ENCODE measurements around the gene STRIP1.

STRIP1 gene

GRCh38 chr1:110098222-110099026, 64.0 kb downstream of the STRIP1 start:
- no peak for DNase-seq

DNA sequence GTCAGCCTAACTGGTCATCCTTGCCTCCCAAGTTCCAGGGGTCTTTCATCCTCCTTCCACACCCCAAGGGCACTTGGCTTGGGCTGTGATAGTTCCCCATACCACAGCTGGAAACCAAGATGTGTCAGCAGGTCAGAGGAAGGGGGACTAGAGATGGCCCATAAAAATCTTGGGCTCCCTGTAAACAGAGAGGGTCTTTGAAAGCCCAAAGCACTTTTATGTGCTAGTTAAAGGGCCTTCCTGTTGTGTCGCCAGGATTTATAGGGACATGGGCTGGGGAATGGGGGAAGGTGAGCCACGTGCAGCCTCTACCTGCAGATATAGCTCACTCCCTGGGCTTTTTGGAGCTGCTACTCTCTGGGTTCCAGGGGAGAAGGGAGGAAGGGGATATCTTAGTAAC, 65.9 kb downstream of the STRIP1 start:
- no peak for DNase-seq

DNA sequence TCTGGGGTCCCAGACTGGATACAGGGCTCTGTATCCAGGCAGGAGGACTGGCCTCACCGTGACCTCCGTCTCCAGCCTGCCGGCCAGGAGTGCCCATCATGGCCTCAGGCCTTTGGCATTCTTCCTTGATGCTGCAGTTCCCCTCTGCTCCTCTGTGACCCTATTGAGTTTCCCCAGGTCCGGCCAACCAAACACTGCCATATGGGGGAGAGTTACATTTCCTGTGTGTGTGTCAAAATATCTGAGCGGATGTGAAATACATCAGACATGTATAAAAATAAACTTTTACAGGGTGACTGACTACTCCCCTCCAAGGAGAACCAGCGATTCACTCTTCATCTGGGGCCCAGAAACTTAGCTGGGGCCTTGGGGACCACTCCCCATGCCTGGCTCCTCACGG, 67.7 kb downstream of the STRIP1 start:
- no peak for DNase-seq
